Tibial nerve (tissue), 4 donors: ENCODE data around the gene RETREG1.

Experiments used
- CTCF ChIP-seq, 5 experiments: fragments of 200-600 bp in 3 of 5; fragments of 450-650 bp in 2 of 5; sonication (generic) in 3 of 5; IDR thresholded peaks; one replicate each; pipeline ENCODE4 v1.5.1; 2016 to 2019; ENCODE audit warnings: antibody characterized with exemption in 5 of 5, mild to moderate bottlenecking in 3 of 5, moderate library complexity in 2 of 5
- EP300 ChIP-seq, 2 donors: sonication (generic); formaldehyde crosslinking; IDR thresholded peaks; one replicate each; pipeline ENCODE4 v1.6.1; 2017; ENCODE audit warnings: antibody characterized with exemption in 2 of 2, mild to moderate bottlenecking in 1 of 2
- POLR2A ChIP-seq, 2 donors: fragments of 450-650 bp; IDR thresholded peaks; one replicate each; pipeline ENCODE4 v1.6.1; 2017; ENCODE audit warnings: antibody characterized with exemption in 2 of 2, mild to moderate bottlenecking in 2 of 2, moderate library complexity in 2 of 2

GRCh38 chr5:16515532-16515931 is 101.3 kb downstream of the RETREG1 start:
- TF ChIP-seq CTCF (IDR thresholded peaks at IDR 0.05) (no peak), POLR2A (IDR thresholded peaks at IDR 0.05) (no peak), EP300 (IDR thresholded peaks at IDR 0.05) (no peak)
